Liver (tissue), 3 donors: ENCODE results near the gene ACTL8.

Experiments used
- EGR1 ChIP-seq, 2 donors: IDR thresholded peaks; 2 replicates each; pipeline ENCODE4 v1.6.1; 2016 to 2018; ENCODE audit warnings: antibody characterized with exemption in 2 of 2, low read depth in 2 of 2
- RAD21 ChIP-seq, 2 donors: IDR thresholded peaks; 2 replicates each; pipeline ENCODE4 v1.6.1; 2016; ENCODE audit warnings: antibody characterized with exemption in 2 of 2, mild to moderate bottlenecking in 2 of 2
- TF ChIP-seq, protein P1 (sequence below): fragments of 150-350 bp; IDR thresholded peaks from 2 replicates; pipeline ENCODE4 v1.5.1; 2017; ENCODE audit warnings: improper control_type of control experiment, low read depth, low read length; ENCODE audit not compliant: missing input control
- TF ChIP-seq, protein P2 (sequence below): IDR thresholded peaks from 2 replicates; pipeline ENCODE4 v1.6.1; 2016; ENCODE audit warnings: antibody characterized with exemption
- donor health status: healthy.
- donor health status: healthy.

DNA sequence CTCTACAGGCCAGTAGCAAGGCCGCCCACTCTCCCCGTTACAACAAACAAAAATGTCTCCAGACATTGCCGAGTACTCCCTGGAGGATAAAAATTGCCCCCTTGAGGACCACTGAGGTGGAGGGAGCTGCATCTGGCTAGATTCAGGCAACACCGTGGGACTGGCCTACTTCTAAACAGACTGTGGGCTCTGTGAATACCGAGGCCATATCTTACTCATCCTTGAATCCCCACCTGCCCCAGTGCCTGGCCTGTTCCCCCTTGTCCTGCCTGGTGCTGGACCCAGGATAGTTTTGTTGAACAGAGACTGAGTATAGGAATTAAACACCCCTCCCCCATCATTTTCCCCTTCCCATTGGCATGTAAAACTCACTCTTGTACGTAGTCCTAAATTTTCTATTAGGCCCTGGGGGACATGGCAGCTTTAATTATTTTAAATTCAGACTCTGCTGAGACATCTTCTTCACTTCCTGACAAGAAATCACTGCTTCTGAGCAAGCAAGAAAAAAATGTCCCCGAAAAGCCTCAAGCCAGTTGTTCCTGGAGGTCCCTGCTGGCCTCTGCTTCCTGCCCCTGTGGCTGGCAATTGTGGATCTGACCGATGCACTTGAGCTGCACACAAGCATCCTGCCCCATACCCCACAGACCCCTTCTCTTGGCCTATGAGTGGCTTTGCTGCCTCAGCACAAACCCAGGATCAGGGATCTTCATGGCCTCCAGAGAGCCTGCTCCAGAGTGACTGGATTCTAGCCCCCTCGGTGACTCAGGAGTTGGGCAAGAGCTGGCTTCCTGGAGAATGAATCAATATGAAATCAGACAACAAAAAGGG, 111.0 kb downstream of the ACTL8 start:
- TF ChIP-seq, protein P1, sequence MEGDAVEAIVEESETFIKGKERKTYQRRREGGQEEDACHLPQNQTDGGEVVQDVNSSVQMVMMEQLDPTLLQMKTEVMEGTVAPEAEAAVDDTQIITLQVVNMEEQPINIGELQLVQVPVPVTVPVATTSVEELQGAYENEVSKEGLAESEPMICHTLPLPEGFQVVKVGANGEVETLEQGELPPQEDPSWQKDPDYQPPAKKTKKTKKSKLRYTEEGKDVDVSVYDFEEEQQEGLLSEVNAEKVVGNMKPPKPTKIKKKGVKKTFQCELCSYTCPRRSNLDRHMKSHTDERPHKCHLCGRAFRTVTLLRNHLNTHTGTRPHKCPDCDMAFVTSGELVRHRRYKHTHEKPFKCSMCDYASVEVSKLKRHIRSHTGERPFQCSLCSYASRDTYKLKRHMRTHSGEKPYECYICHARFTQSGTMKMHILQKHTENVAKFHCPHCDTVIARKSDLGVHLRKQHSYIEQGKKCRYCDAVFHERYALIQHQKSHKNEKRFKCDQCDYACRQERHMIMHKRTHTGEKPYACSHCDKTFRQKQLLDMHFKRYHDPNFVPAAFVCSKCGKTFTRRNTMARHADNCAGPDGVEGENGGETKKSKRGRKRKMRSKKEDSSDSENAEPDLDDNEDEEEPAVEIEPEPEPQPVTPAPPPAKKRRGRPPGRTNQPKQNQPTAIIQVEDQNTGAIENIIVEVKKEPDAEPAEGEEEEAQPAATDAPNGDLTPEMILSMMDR = no peak
- TF ChIP-seq RAD21 (IDR thresholded peaks at IDR 0.05) = no peak
- no peak for TF ChIP-seq EGR1 (IDR thresholded peaks at IDR 0.05; ENCODE audit: low read depth in 2 of 2)
- TF ChIP-seq, protein P2, sequence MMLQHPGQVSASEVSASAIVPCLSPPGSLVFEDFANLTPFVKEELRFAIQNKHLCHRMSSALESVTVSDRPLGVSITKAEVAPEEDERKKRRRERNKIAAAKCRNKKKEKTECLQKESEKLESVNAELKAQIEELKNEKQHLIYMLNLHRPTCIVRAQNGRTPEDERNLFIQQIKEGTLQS = no peak
